Measurements from ENCODE around the gene CHSY3.

GRCh38 chr5:130064484-130064883, 160.2 kb downstream of the CHSY3 start:
- TF ChIP-seq ZNF544 (tag by site-specific recombination; IDR thresholded peaks at IDR 0.05) = no peak
- no peak for TF ChIP-seq ZNF335 (tag by site-specific recombination; conservative IDR thresholded peaks at IDR 0.05)
- no peak for TF ChIP-seq ZNF10 (tag by site-specific recombination; IDR thresholded peaks at IDR 0.05)
- TF ChIP-seq, protein P1, sequence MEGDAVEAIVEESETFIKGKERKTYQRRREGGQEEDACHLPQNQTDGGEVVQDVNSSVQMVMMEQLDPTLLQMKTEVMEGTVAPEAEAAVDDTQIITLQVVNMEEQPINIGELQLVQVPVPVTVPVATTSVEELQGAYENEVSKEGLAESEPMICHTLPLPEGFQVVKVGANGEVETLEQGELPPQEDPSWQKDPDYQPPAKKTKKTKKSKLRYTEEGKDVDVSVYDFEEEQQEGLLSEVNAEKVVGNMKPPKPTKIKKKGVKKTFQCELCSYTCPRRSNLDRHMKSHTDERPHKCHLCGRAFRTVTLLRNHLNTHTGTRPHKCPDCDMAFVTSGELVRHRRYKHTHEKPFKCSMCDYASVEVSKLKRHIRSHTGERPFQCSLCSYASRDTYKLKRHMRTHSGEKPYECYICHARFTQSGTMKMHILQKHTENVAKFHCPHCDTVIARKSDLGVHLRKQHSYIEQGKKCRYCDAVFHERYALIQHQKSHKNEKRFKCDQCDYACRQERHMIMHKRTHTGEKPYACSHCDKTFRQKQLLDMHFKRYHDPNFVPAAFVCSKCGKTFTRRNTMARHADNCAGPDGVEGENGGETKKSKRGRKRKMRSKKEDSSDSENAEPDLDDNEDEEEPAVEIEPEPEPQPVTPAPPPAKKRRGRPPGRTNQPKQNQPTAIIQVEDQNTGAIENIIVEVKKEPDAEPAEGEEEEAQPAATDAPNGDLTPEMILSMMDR (tag by site-specific recombination; IDR thresholded peaks at IDR 0.05) = no peak
- TF ChIP-seq ZNF645 (tag by site-specific recombination; IDR thresholded peaks at IDR 0.05) = no peak
- no peak for TF ChIP-seq GLI4 (tag by site-specific recombination; IDR thresholded peaks at IDR 0.05)

All from HEK293 (cell line).